PFSK-1 (cell line): ENCODE data around the gene ALKBH5.

Source experiments
- FOXP2 ChIP-seq: optimal IDR thresholded peaks from 2 replicates; pipeline ENCODE3; 2011; ENCODE audit warnings: borderline replicate concordance, control low read depth, inconsistent platforms; ENCODE audit not compliant: insufficient read depth; ENCODE audit errors: extremely low read length, extremely low read depth
- POLR2AphosphoS5 ChIP-seq: IDR thresholded peaks from 2 replicates; pipeline ENCODE4 v1.6.1; 2012; ENCODE audit warnings: low read depth, mild to moderate bottlenecking, control low read depth, low read length, moderate library complexity
- REST ChIP-seq, 2 experiments: IDR thresholded peaks; 2 replicates each; pipeline versions ENCODE4 v1.6.1 to v1.8.0; 2011 to 2012; ENCODE audit warnings: low read depth in 2 of 2, low read length in 2 of 2, control low read depth in 1 of 2, inconsistent platforms in 1 of 2, mild to moderate bottlenecking in 1 of 2, moderate library complexity in 1 of 2; ENCODE audit not compliant: insufficient read depth in 1 of 2
- SIN3A ChIP-seq: IDR thresholded peaks from 2 replicates; pipeline ENCODE4 v1.6.1; 2012; ENCODE audit warnings: mild to moderate bottlenecking, low read length, moderate library complexity, borderline replicate concordance; ENCODE audit not compliant: insufficient read depth
- TAF1 ChIP-seq: IDR thresholded peaks from 2 replicates; pipeline ENCODE4 v1.6.1; 2012; ENCODE audit warnings: low read length, control low read depth, borderline replicate concordance; ENCODE audit not compliant: insufficient read depth

GRCh38 chr17:18166894-18167293 lies 16.7 kb upstream of the ALKBH5 start:
- TF ChIP-seq POLR2AphosphoS5 (no peak), TAF1 (no peak), REST (IDR thresholded peaks at IDR 0.05; ENCODE audit: insufficient read depth in 1 of 2, low read depth in 2 of 2, low read length in 2 of 2) (no peak), FOXP2 (no peak), SIN3A (no peak)
